Measurements from ENCODE around the gene HDAC4.

Gene HDAC4

DNA sequence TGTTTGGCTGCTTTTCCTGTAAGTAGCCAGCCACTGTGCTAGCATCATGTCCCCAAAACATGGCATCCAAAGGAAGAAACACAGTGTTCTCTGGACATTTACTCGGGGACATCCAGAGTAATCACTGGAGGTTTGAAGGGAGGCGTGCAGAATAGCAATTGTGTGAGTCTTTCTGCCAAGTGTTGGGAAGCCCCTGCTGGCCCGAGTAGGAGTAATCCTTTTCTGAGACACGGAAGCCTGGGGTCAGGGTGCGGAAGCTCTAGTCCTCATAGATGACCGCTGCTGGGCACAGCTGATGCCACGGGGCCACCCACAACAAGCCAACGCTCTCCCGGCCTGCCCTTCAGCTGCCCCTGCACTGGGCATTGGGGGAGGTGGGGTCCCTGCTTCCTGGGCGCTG lies 24.8 kb upstream of the HDAC4 start:
- DNase-seq = no peak

DNA sequence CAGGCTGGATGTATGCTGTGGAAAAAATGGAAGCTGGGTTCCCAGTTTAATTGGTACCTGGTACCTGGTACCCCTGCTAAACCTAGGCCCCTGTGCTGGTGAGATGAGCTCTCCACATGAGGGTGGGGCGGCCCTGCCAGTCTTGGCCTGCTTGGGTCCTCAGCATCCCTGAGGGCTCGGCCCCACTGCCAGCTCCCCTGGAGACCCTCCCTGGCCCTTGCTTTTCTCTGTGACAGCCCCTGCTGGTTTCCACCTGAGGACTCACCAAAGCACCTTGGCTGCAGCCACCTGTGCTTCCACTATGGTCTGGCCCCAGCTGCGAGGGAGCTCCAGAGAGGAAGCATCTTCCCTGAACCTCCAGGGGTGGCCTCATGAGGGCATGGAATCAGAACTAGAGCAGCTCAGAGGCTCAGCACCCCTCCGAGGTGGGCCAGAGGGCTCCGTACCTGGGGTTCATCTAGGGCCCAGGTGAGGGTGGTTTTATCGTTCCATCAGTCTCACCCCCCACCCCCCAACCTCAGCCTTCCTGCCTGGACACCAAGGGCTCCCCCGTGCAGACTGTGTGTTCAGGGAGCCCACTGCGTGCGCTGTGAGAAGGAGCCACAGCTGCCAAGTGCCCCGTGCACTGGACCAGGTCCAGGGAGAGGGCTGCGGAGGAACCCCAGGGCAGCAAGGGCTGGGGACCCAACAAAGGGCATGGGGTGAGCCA lies 23.7 kb upstream of the HDAC4 start:
- DNase-seq = no peak

DNA sequence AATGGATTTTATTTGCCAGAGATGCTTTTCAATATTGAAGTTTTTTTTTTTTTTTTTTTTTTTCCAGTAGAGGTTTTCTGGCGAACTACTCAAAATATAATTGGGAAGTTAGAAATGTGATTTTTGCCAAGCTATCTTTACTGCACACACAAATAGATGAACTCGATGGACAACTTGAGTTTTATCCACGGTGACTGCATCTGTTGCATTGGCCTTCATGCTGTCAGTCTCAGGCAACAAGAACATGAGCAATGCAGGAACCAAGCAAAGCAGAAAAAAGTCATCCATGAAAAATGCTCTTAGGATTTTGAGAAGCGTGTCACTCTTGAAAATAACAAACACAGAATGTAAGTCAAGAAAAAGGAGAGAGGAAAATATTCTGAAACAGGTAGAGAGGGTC lies 22.7 kb upstream of the HDAC4 start:
- DNase-seq = no peak

GRCh38 chr2:239421851-239422250 lies 21.0 kb upstream of the HDAC4 start:
- DNase-seq = no peak

DNA sequence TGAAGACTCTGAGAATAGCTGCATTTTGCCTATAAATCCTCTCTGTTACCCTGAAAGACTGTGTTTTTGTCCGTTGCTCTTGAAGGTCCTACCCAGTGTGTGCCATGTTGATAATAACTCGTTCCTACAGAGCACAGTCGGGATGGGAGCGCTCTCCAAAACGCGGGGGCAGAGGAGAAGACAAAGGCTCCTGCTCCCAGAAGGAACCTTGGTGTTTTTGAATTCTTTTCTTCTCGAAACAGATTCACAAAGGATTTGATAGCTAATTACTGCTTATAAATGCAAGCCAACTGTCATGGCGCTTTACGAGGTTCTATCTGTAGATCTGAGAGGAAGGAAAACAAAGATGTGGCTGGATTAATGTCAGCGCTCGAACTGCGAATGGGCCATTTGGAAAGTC lies 19.3 kb upstream of the HDAC4 start:
- DNase-seq = no peak

- DNase-seq = no peak
These were observed 18.1 kb upstream of the HDAC4 start for GRCh38 chr2:239418918-239419317.

- DNase-seq = no peak
These were observed 12.2 kb upstream of the HDAC4 start for GRCh38 chr2:239412905-239413603.

- no peak for DNase-seq
These were observed 10.9 kb upstream of the HDAC4 start for GRCh38 chr2:239411549-239412319.

DNA sequence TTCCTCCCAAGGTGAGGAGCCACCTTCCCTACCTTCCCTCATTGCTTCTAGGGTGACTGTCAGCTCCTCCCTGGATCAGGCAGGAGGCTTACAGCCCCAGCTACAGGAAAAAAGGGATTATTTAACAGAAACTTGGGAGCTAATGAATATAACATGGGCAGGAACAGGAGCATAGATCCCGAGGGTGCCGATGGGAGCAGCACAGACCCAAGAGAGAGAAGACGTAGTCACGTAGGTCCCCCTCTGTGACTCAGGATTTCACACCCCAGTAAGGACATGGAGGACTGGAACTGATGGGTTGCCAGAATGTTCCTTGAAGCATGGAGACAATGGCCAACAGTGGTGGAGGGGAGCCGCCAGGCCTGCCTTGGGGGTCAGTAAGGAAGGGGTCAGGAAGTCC lies 10.3 kb upstream of the HDAC4 start:
- no peak for DNase-seq

- no peak for DNase-seq
These were observed 9.2 kb upstream of the HDAC4 start for GRCh38 chr2:239409976-239410375.

- no peak for DNase-seq
These were observed 6.3 kb upstream of the HDAC4 start for GRCh38 chr2:239407112-239407511.

GRCh38 chr2:239406316-239406995 lies 5.6 kb upstream of the HDAC4 start:
- no peak for DNase-seq

- DNase-seq = no peak
These were observed 4.3 kb upstream of the HDAC4 start for GRCh38 chr2:239405071-239405470.

DNA sequence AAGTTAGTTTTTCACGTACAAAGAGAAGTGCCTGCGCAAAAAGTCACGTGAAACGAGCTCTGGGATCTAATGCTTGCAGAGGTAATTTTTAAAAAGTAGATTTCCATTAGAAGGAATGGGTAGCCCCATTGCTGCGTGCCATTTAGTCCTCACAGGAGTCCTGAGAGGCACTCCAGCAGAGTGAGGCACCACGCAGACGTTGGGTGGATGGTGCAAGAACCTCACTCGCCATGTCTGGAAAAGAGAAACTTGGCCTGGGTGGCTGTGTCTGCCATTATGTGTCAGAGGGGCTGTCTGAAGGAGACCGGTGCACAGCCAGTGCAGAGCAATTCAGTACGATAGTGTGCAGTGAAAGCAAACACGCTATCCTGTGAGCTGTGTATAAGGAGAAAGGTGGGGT lies 1.8 kb upstream of the HDAC4 start:
- no peak for DNase-seq

DNA sequence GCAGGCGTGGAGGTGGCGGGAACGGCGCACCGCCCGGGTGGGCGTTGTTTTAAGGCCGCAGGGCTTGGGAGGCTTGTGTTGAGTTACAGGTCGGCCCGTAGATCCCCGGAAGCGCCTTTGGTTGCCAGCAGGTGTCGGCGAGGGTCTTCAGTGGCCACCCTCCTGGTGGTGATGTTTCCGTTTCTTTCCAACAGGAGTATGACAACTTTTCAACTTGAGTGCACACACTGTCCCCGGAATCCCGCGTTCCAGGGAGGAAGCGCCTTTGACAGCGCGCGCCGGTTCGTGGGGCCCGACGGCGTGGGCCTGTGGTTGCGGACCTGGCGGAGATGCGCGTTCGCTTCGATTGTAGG lies 1.0 kb upstream of the HDAC4 start:
- DNase-seq = peak; percentile 51 to 73

DNA sequence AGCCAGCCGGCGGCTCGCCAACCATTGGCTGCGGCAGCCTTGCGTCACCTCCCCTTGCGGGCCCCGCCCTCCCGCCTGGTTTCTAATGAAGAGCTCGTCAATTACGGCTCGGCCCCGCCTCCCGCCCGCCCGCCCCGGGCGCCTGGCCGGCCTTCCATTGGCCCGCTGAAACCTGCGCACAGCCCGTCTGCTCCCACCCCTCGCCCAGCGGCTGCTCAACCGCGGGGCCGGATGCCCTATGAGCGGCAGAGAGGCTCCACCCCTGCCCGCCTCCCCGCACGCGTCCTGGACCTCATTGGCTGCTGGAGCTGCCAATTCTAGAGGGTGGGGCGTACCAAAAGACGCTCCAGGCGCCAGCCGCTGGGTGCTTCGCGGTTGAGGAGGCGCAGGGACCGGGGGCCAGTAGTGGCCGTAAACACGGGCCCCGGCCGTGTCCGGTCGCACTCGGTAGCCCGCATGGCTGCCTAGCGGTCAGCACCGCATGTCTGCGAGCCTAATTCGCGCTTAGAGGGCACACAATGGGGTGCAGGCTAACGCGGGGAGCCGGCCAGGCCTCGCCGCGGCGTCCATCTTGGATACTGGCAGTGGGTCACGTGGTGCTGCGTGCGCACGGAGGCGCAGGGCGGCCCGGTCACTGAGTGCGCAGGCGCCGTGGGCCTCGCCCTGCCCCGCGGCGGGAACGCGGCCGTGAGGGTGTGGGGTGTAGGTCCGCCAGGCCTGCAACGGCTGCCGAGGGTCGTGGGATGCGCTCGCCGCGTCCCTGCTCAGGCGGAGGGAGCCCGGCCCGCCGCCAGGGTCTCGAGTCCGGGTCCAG lies 454 bp upstream of the HDAC4 start:
- peak; percentile 93 to 97 for DNase-seq

GRCh38 chr2:239399921-239400595 lies 762 bp downstream of the HDAC4 start:
- no peak for DNase-seq

DNA sequence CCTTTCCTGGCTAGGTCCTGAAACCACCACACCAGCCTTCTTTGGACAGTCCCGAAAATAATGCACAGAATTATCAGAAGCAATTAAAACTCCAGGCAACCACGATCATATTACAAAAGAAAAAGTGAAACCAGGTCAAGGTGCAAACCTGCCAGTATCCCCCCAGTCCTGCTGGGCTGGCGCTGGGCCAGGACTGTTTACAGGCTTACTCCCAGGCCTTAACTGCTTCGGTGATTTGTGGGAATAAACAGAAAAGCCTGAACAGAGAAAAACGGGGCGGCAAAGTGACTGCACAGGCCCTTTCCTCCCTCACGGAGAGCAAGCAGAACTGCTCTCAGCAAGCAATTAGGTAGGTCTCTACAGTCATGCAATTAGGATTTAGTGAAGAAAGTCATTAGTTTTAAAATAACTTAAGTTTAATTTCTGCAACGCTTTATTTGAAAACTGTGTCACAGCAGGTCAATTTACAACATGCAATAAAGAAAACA lies 1.3 kb downstream of the HDAC4 start:
- peak; percentile 21 to 24 for DNase-seq

DNA sequence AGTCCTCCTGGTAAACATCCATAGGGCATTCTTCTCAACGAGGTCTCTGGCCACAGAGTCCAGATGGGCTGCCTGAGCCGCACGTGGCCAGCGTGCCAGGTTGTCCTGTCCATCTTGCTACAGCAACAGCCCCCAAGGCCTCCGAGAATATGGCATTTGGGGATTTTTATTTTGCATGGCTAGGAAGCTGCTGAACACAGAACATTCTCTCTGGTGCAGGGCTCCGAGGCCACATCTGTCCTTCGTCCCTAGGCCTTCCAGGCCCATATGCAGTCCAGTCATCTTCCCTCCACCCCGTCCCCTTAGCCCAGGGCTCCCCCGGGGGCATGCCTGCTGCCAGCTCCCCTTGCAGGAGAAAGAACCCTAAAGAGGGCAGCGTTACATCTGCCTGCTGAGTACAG lies 2.3 kb downstream of the HDAC4 start:
- no peak for DNase-seq

GRCh38 chr2:239397931-239398471 lies 2.8 kb downstream of the HDAC4 start:
- DNase-seq = no peak

GRCh38 chr2:239396881-239397681 lies 3.7 kb downstream of the HDAC4 start:
- no peak for DNase-seq
